ENCODE results near the gene ZNRF2. TPM values are rescaled to one million over a fixed set of nuclear protein-coding genes. Genes with fewer than 3 reads are reported as not detected.

ZNRF2 gene
- total and polyA plus RNA-seq, 10 of the 15 experiments (the other 5 are each of a cell fraction or from before 2014, with no cell fraction given), result 1.2 to 20.4 (median 9.5) TPM

DNA sequence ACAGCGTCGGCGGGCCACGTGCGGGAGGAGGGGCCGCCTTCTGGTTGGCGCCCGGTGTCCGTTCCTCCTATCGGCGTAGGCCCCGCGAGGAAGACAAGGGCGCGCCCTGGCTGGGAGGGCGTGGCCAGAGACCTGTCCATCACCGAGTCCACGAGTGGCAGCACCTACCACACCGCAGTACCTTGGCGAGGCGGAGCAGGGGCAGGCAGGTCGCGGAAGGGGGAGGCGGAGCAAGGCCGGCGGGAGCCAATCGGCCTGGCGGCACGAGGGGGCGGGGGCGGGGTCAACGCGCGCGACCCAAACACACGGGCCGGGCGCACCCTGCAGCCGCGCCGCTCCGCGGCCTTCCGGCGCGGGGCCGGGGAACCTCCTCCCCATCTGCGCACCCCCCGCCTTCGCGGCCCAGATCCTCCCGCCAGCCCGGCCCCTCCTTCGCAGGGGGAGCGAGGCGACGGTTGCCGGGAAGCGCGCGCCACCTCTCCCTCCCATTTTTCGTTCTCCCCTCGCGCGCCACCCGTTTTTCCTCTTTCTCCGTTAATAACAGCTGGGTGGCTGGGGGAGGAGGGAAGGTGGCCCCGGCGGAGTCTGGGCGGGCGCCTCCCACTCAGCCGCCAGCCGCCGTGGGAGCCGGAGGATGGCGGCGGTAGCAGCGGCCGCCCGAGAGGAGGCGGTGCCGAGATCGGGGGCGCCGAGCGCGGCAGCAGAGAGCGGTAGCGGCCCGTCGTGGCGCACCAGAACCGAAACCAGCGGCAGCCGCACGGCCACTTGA is at the start of gene ZNRF2 (continued):
- TF ChIP-seq PML (IDR thresholded peaks at IDR 0.05; ENCODE audit: low read length) (no peak), SP1 (IDR thresholded peaks at IDR 0.05; ENCODE audit: low read depth, low read length) (peak; percentile 86), HCFC1 (IDR thresholded peaks at IDR 0.05; ENCODE audit: low read length) (peak; percentile 19; the same call in 1 of the 2 replicates), STAT3 (IDR thresholded peaks at IDR 0.05; ENCODE audit: low read depth, low read length) (no peak), ZNF207 (IDR thresholded peaks at IDR 0.05; ENCODE audit: borderline replicate concordance) (no peak), SUZ12 (IDR thresholded peaks at IDR 0.05; ENCODE audit: unreplicated experiment) (no peak), SKIL (IDR thresholded peaks at IDR 0.05; ENCODE audit: low read depth, poor library complexity, severe bottlenecking) (no peak), RUNX3 (IDR thresholded peaks at IDR 0.05; ENCODE audit: low read length) (peak; percentile 51), WRNIP1 (IDR thresholded peaks at IDR 0.05; ENCODE audit: borderline replicate concordance, low read depth, low read length) (no peak), BCL3 (IDR thresholded peaks at IDR 0.05; ENCODE audit: borderline replicate concordance, insufficient read depth, low read depth, low read length, poor library complexity, severe bottlenecking) (peak; percentile 43), USF1 (IDR thresholded peaks at IDR 0.05; ENCODE audit: borderline replicate concordance, extremely low read length, insufficient read depth, low read depth, low read length) (peak; percentile 93), MTA3 (IDR thresholded peaks at IDR 0.05; ENCODE audit: borderline replicate concordance, low read length) (no peak), CBX5 (IDR thresholded peaks at IDR 0.05; ENCODE audit: low read depth) (peak; percentile 72; the same call in 1 of the 2 replicates), FOXK2 (IDR thresholded peaks at IDR 0.05) (no peak), NR2C1 (IDR thresholded peaks at IDR 0.05) (no peak; the same call in 1 of the 2 replicates), POLR2AphosphoS5 (IDR thresholded peaks at IDR 0.05; ENCODE audit: low read length) (peak; percentile 62), SRF (IDR thresholded peaks at IDR 0.05; ENCODE audit: low read depth in 2 of 2, low read length in 2 of 2) (no peak), MEF2A (IDR thresholded peaks at IDR 0.05; ENCODE audit: insufficient read depth, low read depth, low read length) (0 out of 2 replicates have a peak, but pooled peaks have one; percentile 36), TARDBP (IDR thresholded peaks at IDR 0.05; ENCODE audit: borderline replicate concordance) (no peak), SUPT20H (IDR thresholded peaks at IDR 0.05; ENCODE audit: borderline replicate concordance, control insufficient read depth, low read depth, low read length) (no peak), CHD1 (IDR thresholded peaks at IDR 0.05; ENCODE audit: low read depth, low read length) (no peak)
- TF ChIP-seq, protein P1, sequence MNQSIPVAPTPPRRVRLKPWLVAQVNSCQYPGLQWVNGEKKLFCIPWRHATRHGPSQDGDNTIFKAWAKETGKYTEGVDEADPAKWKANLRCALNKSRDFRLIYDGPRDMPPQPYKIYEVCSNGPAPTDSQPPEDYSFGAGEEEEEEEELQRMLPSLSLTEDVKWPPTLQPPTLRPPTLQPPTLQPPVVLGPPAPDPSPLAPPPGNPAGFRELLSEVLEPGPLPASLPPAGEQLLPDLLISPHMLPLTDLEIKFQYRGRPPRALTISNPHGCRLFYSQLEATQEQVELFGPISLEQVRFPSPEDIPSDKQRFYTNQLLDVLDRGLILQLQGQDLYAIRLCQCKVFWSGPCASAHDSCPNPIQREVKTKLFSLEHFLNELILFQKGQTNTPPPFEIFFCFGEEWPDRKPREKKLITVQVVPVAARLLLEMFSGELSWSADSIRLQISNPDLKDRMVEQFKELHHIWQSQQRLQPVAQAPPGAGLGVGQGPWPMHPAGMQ (IDR thresholded peaks at IDR 0.05; ENCODE audit: borderline replicate concordance), result no peak
- TF ChIP-seq, protein P2, sequence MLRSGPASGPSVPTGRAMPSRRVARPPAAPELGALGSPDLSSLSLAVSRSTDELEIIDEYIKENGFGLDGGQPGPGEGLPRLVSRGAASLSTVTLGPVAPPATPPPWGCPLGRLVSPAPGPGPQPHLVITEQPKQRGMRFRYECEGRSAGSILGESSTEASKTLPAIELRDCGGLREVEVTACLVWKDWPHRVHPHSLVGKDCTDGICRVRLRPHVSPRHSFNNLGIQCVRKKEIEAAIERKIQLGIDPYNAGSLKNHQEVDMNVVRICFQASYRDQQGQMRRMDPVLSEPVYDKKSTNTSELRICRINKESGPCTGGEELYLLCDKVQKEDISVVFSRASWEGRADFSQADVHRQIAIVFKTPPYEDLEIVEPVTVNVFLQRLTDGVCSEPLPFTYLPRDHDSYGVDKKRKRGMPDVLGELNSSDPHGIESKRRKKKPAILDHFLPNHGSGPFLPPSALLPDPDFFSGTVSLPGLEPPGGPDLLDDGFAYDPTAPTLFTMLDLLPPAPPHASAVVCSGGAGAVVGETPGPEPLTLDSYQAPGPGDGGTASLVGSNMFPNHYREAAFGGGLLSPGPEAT (IDR thresholded peaks at IDR 0.05; ENCODE audit: low read depth), result peak; percentile 60

Measured in GM12878 (cell line).